Measurements from ENCODE around the gene DNAJC10.

Gene DNAJC10

DNA sequence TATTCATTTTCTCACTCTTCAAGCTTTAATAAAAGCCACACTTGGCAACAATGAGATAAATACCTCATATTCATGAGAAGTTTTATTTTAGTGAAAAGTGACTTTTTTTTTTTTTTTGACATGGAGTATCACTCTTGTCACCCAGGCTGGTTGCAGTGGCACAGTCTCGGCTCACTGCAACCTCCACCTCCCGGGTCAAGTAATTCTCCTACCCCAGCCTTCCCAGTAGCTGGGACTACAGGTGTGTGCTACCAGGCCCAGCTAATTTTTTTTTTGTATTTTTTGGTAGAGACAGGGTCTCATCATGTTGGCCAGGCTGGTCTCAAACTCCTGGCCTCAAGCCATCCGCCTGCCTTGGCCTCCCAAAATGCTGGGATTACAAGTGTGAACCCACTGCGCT lies 103.4 kb downstream of the DNAJC10 start:
- Histone ChIP-seq H3K27ac (ENCODE audit: low read depth, low read length, poor library complexity, severe bottlenecking) (no peak overlapping the region), H3K36me3 (ENCODE audit: insufficient read depth, low read length) (no peaks in the 10 kb centered on the region), H3K9me3 (ENCODE audit: low read length) (no peaks in the 10 kb centered on the region), H3K9ac (ENCODE audit: low read length) (no peak overlapping the region), H3F3A (ENCODE audit: insufficient read depth, low read length) (no peaks in the 10 kb centered on the region), H3K4me2 (ENCODE audit: low read length) (no peak overlapping the region), H3K4me1 (ENCODE audit: insufficient read depth, low read length, severe bottlenecking) (no peaks in the 10 kb centered on the region), H3K79me2 (ENCODE audit: insufficient read depth, low read length) (no peaks in the 10 kb centered on the region), H3K9me2 (ENCODE audit: low read depth, low read length) (no peaks in the 10 kb centered on the region), H3K27me3 (ENCODE audit: insufficient read depth, low read length) (no peaks in the 10 kb centered on the region; the same call in 1 of the 2 replicates), H2AFZ (ENCODE audit: low read length) (no peak overlapping the region), H4K20me1 (ENCODE audit: insufficient read depth, low read length) (no peaks in the 10 kb centered on the region), H3K4me3 (ENCODE audit: low read depth, low read length, poor library complexity, severe bottlenecking) (no peak overlapping the region)
- TF ChIP-seq, protein P1, sequence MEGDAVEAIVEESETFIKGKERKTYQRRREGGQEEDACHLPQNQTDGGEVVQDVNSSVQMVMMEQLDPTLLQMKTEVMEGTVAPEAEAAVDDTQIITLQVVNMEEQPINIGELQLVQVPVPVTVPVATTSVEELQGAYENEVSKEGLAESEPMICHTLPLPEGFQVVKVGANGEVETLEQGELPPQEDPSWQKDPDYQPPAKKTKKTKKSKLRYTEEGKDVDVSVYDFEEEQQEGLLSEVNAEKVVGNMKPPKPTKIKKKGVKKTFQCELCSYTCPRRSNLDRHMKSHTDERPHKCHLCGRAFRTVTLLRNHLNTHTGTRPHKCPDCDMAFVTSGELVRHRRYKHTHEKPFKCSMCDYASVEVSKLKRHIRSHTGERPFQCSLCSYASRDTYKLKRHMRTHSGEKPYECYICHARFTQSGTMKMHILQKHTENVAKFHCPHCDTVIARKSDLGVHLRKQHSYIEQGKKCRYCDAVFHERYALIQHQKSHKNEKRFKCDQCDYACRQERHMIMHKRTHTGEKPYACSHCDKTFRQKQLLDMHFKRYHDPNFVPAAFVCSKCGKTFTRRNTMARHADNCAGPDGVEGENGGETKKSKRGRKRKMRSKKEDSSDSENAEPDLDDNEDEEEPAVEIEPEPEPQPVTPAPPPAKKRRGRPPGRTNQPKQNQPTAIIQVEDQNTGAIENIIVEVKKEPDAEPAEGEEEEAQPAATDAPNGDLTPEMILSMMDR (IDR thresholded peaks at IDR 0.05; ENCODE audit: low read length), result no peak
- no peak for TF ChIP-seq EZH2 (IDR thresholded peaks at IDR 0.05; ENCODE audit: borderline replicate concordance, low read length)

DNA sequence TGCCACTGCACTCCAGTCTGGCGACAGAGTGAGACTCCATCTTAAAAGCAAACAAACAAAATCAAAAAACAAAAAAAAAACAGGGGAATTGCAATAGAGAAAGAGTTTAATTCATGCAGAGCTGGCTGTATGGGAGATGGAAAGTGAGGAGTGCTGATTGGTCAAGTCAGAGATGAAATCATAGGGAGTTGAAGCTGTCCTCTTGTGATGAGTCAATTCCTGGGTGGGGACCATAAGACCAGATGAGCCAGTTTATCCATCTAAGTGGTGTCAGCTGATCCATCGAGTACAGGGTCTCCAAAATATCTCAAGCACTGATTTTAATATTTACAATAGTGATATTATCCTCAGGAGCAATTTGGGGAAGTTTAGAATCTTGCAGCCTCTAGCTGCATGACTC lies 105.1 kb downstream of the DNAJC10 start:
- no peaks in the 10 kb centered on the region; the same call in 1 of the 2 replicates for H3K27me3 ChIP-seq (ENCODE audit: insufficient read depth, low read length)
- no peaks in the 10 kb centered on the region for H3K36me3 ChIP-seq (ENCODE audit: insufficient read depth, low read length)
- H4K20me1 ChIP-seq (ENCODE audit: insufficient read depth, low read length), result no peaks in the 10 kb centered on the region
- H3K4me1 ChIP-seq (ENCODE audit: insufficient read depth, low read length, severe bottlenecking), result no peaks in the 10 kb centered on the region
- TF ChIP-seq, protein P1 (IDR thresholded peaks at IDR 0.05; ENCODE audit: low read length), result no peak
- TF ChIP-seq EZH2 (IDR thresholded peaks at IDR 0.05; ENCODE audit: borderline replicate concordance, low read length), result no peak
- no peaks in the 10 kb centered on the region for H3K9me2 ChIP-seq (ENCODE audit: low read depth, low read length)
- no peak overlapping the region for H3K27ac ChIP-seq (ENCODE audit: low read depth, low read length, poor library complexity, severe bottlenecking)
- no peaks in the 10 kb centered on the region for H3F3A ChIP-seq (ENCODE audit: insufficient read depth, low read length)
- no peak overlapping the region for H3K4me3 ChIP-seq (ENCODE audit: low read depth, low read length, poor library complexity, severe bottlenecking)
- no peak overlapping the region for H3K9ac ChIP-seq (ENCODE audit: low read length)
- no peaks in the 10 kb centered on the region for H3K79me2 ChIP-seq (ENCODE audit: insufficient read depth, low read length)
- H2AFZ ChIP-seq (ENCODE audit: low read length), result no peak overlapping the region
- H3K9me3 ChIP-seq (ENCODE audit: low read length), result no peaks in the 10 kb centered on the region
- H3K4me2 ChIP-seq (ENCODE audit: low read length), result no peak overlapping the region

DNA sequence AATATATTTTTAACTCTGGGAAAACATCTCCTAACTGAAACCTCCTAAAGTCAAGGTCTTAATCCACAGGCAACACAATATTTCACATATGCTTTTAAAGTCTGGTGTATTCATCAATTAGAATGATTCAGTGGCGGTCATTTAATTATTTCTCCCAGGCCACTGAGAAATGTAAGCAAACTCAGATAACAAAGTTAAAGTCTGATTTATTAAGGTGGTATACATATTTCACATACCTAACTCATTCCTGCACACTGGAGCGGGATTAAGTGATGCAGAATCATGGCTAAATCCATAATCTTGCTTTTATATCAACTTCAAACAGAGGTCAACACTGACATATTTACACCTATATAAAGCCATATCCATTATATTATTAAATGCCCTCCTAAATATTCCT lies 106.7 kb downstream of the DNAJC10 start:
- H3K9me2 ChIP-seq (ENCODE audit: low read depth, low read length), result no peaks in the 10 kb centered on the region
- H2AFZ ChIP-seq (ENCODE audit: low read length), result no peak overlapping the region
- H3K4me1 ChIP-seq (ENCODE audit: insufficient read depth, low read length, severe bottlenecking), result no peaks in the 10 kb centered on the region
- H3K9me3 ChIP-seq (ENCODE audit: low read length), result no peaks in the 10 kb centered on the region
- no peak for TF ChIP-seq EZH2 (IDR thresholded peaks at IDR 0.05; ENCODE audit: borderline replicate concordance, low read length)
- TF ChIP-seq, protein P1 (IDR thresholded peaks at IDR 0.05; ENCODE audit: low read length), result no peak
- no peaks in the 10 kb centered on the region; the same call in 1 of the 2 replicates for H3K27me3 ChIP-seq (ENCODE audit: insufficient read depth, low read length)
- H3K36me3 ChIP-seq (ENCODE audit: insufficient read depth, low read length), result no peaks in the 10 kb centered on the region
- no peaks in the 10 kb centered on the region for H3F3A ChIP-seq (ENCODE audit: insufficient read depth, low read length)
- no peak overlapping the region for H3K4me2 ChIP-seq (ENCODE audit: low read length)
- no peaks in the 10 kb centered on the region for H4K20me1 ChIP-seq (ENCODE audit: insufficient read depth, low read length)
- no peaks in the 10 kb centered on the region for H3K79me2 ChIP-seq (ENCODE audit: insufficient read depth, low read length)
- no peak overlapping the region for H3K9ac ChIP-seq (ENCODE audit: low read length)
- H3K4me3 ChIP-seq (ENCODE audit: low read depth, low read length, poor library complexity, severe bottlenecking), result no peak overlapping the region
- no peak overlapping the region for H3K27ac ChIP-seq (ENCODE audit: low read depth, low read length, poor library complexity, severe bottlenecking)

All from OCI-LY1 (cell line).